ENCODE data around the gene AZI2. TPM values are rescaled to one million over a fixed set of nuclear protein-coding genes. Genes with fewer than 3 reads are reported as not detected.

Gene AZI2
- total RNA-seq, 4 donors from 2014 or later, result 44.0 to 51.1 (median 46.6) TPM

DNA sequence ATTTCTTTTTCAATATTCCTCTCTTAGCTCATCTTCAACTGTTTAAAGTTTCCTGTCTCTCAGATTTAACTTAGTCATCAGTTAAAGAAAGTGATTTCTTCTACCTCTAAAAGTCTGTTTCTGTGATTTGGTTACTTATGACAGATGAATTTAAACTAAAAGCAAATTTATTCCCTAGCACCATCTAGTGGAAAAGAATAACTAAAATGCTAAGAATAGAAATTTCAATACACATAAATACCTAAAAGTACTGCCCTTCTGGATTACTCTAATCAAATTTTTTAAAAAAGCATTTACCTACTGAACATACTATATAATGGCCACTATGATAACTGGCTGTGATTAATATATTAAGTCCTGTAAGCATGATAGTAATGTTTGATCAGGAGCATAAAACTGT, 14.1 kb downstream of the AZI2 start:
- TF ChIP-seq, protein P1, sequence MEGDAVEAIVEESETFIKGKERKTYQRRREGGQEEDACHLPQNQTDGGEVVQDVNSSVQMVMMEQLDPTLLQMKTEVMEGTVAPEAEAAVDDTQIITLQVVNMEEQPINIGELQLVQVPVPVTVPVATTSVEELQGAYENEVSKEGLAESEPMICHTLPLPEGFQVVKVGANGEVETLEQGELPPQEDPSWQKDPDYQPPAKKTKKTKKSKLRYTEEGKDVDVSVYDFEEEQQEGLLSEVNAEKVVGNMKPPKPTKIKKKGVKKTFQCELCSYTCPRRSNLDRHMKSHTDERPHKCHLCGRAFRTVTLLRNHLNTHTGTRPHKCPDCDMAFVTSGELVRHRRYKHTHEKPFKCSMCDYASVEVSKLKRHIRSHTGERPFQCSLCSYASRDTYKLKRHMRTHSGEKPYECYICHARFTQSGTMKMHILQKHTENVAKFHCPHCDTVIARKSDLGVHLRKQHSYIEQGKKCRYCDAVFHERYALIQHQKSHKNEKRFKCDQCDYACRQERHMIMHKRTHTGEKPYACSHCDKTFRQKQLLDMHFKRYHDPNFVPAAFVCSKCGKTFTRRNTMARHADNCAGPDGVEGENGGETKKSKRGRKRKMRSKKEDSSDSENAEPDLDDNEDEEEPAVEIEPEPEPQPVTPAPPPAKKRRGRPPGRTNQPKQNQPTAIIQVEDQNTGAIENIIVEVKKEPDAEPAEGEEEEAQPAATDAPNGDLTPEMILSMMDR (IDR thresholded peaks at IDR 0.05), result no peak
- no peak for TF ChIP-seq POLR2A (IDR thresholded peaks at IDR 0.05)
- intact Hi-C loops (cut with DNase I; ENCODE audit: low total_unique reads), result no loop called here
- no peak for DNase-seq (ENCODE audit: low spot score in 2 of 2)
- H3K4me3 ChIP-seq (ENCODE audit: low read depth, poor library complexity, severe bottlenecking), result no peak overlapping the region

DNA sequence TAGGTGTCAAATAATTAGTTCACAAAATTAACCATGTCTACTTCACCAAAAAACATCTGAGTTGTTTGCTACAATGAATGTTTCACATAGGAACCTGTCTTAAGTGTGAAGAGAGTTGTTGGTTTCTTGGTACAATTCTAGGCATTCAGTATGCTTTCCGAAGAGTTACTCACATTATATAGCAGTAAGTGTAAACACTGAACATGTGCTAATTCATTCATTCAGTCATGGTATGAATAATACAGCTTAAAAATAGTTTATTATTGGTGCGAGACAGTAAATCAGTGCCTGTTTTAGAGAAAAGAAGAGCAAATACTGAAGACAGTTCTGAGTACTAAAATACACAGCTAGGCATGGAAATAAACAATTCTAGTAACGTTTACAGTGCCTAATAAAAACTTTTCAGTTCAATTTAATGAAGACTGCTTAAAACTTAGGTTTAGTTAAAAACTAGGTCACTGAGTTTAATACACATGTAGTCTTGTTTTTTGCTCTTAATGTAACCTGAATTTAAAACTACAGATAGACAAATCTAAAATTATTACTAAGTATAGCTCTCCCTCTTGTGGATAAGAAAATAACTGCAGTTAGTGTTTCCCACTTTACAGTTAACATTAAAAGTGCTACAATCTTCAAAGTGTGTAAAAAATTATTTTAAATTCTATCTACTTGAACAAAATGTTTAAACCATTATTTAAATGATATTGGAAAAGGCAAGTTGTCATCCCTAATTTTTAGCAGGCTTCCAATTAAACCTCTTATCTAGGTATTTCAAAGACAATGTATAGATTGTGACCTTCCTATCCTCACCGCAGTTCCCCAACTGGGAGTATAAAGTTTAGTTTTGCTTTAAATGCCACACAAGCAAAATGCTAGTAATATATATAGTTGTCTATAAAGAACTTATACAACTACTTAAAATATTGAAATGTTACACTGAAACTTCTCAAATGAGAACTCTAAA, 20.2 kb downstream of the AZI2 start:
- intact Hi-C loops (cut with DNase I; ENCODE audit: low total_unique reads), result no loop called here
- DNase-seq (ENCODE audit: low spot score in 2 of 2), result no peak
- no peak for TF ChIP-seq POLR2A (IDR thresholded peaks at IDR 0.05)
- TF ChIP-seq, protein P1 (IDR thresholded peaks at IDR 0.05), result peak in 1 of 3 donors; percentile 58
- H3K4me3 ChIP-seq (ENCODE audit: low read depth, poor library complexity, severe bottlenecking), result no peak overlapping the region
- 81 to 87% methylated on average over 4 of the region's 4 CpGs for whole genome bisulfite sequencing, 2 donors

DNA sequence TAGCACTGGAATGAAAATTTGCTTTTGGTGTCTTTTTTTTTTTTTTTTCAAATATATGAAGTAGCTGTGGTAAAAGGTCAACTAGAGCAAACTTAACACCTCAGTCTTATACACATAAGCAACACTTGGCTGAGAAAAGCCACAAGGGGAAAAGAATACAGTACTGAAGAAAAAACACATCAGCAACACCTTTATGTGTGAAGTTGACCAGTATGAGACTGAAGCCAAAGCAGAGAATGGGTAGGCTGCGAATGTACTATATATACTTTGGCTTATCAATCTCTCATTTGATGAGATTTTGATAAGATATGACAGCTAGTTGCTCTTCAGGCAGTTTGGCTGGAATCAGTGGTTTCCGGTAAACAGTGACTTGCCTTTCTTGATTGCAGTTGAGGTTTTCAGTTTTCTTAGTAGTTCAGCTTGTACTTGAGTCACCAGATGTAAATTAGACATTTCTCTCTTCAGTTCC, 22.1 kb downstream of the AZI2 start:
- intact Hi-C loops (cut with DNase I; ENCODE audit: low total_unique reads), result no loop called here
- DNase-seq (ENCODE audit: low spot score in 2 of 2), result no peak
- H3K4me3 ChIP-seq (ENCODE audit: low read depth, poor library complexity, severe bottlenecking), result no peak overlapping the region
- no peak for TF ChIP-seq POLR2A (IDR thresholded peaks at IDR 0.05)
- TF ChIP-seq, protein P1 (IDR thresholded peaks at IDR 0.05), result no peak
- WGBS, 2 donors, result 46 to 65% methylated on average over 2 of the region's 2 CpGs

DNA sequence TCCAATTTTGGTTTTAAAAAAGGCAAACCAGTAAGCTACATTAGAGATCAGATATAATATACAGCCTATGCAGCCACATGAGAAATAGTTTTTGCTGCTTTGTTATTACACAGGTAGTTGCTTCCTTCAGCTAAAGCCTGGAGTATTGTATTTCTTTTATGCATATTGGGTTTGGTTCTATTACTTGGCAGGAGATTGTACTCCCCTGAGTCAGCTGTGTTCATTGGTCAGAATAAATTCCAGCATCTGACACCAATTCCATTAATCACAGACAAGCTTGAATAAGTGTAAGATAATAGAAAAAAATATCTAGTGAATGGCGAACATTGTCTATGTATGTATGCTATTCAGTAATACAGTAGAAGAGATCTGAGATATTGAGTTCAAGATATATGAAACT, 26.2 kb downstream of the AZI2 start:
- intact Hi-C loops (cut with DNase I; ENCODE audit: low total_unique reads), result no loop called here
- DNase-seq (ENCODE audit: low spot score in 2 of 2), result no peak
- no peak for TF ChIP-seq POLR2A (IDR thresholded peaks at IDR 0.05)
- TF ChIP-seq, protein P1 (IDR thresholded peaks at IDR 0.05), result no peak
- WGBS, 2 donors, result 91 to 92% methylated on average over 1 of the region's 1 CpG
- H3K4me3 ChIP-seq (ENCODE audit: low read depth, poor library complexity, severe bottlenecking), result no peak overlapping the region

- H3K4me3 ChIP-seq (ENCODE audit: low read depth, poor library complexity, severe bottlenecking), result no peak overlapping the region
- no peak for DNase-seq (ENCODE audit: low spot score in 2 of 2)
- intact Hi-C loops (cut with DNase I; ENCODE audit: low total_unique reads), result no loop called here
- TF ChIP-seq, protein P1 (IDR thresholded peaks at IDR 0.05), result no peak
- TF ChIP-seq POLR2A (IDR thresholded peaks at IDR 0.05), result no peak
These were observed 27.6 kb downstream of the AZI2 start for GRCh38 chr3:28320981-28321380.
